ENCODE data around the gene CELSR1.

GRCh38 chr22:46315976-46316375 lies 221.4 kb downstream of the CELSR1 start:
- TF ChIP-seq CTCF (IDR thresholded peaks at IDR 0.05; ENCODE audit: low read depth, low read length, poor library complexity, severe bottlenecking) (no peak), EZH2phosphoT487 (IDR thresholded peaks at IDR 0.05; ENCODE audit: borderline replicate concordance, low read length) (no peak)

All from DOHH2 (cell line).